GM12878 (cell line): Measurements from ENCODE around the gene ZPR1. TPM values are rescaled to one million over a fixed set of nuclear protein-coding genes. Genes with fewer than 3 reads are reported as not detected.

Source experiments
- ATAC-seq: fragments of 200-7000 bp; cut with Tn5 transposase; 3 replicates; pipeline ENCODE4 v1.9.1; 2020; ENCODE audit warnings: mild to moderate bottlenecking, moderate library complexity
- BruUV-seq: library from RNA; stranded (reverse); fragments of 400-500 nt; replicated peaks from 2 replicates; lab custom pipeline; 2021; lab: Mats Ljungman, UMichigan
- CTCF ChIA-PET: fragments of 300-600 bp; sonication (Branson Sonifier 250); formaldehyde crosslinking; extraction: SDS; loops from one replicate; lab custom pipeline; 2021; ENCODE audit warnings: inconsistent platforms; lab: Yijun Ruan, JAX
- POLR2A ChIA-PET: fragments of 350-600 bp; formaldehyde crosslinking; extraction: SDS; loops from one replicate; lab custom pipeline; 2021; ENCODE audit warnings: inconsistent platforms; lab: Charles Lee
- RAD21 ChIA-PET: fragments of 300-600 bp; sonication (Branson Sonifier 250); formaldehyde crosslinking; loops from one replicate; lab custom pipeline; 2023; ENCODE audit warnings: antibody characterized with exemption; ENCODE audit not compliant: unreplicated experiment; lab: Charles Lee
- SMC1A ChIA-PET: fragments of 300-600 bp; sonication (Branson Sonifier 250); formaldehyde crosslinking; loops from one replicate; lab custom pipeline; 2023; ENCODE audit not compliant: unreplicated experiment, uncharacterized antibody; lab: Charles Lee
- DNase-seq: peaks from one replicate; pipeline ENCODE4 v3.0.0-alpha.2; 2011; ENCODE audit warnings: low read depth, low spot score
- FAIRE-seq: peaks from 3 replicates; lab custom pipeline; 2011; peaks lifted over from hg19 to GRCh38; lab: Jason Lieb, UNC
- H2AFZ ChIP-seq: 2 replicates; pipeline ENCODE4 v1.6.0; 2011; ENCODE audit warnings: low read depth, low read length, control low read depth; ENCODE audit not compliant: control insufficient read depth
- H3K27ac ChIP-seq: 2 replicates; pipeline ENCODE4 v1.5.1; 2011; ENCODE audit warnings: control low read depth; ENCODE audit not compliant: control insufficient read depth, insufficient read depth
- H3K27me3 ChIP-seq, 2 experiments: replicated peaks in 1 of 2; 2 replicates each; pipeline versions ENCODE4 v1.6.0 to v1.6.1; 2011; ENCODE audit warnings: low read length in 1 of 2; ENCODE audit not compliant: control insufficient read depth in 2 of 2, insufficient read depth in 2 of 2
- H3K36me3 ChIP-seq, 2 experiments: 2 replicates each; pipeline ENCODE4 v1.5.1; 2011; ENCODE audit warnings: low read length in 1 of 2; ENCODE audit not compliant: control insufficient read depth in 2 of 2, insufficient read depth in 2 of 2
- H3K4me1 ChIP-seq: 2 replicates; pipeline ENCODE4 v1.6.1; 2011; ENCODE audit warnings: mild to moderate bottlenecking, low read length, moderate library complexity, mixed read lengths; ENCODE audit not compliant: control insufficient read depth, insufficient read depth
- H3K4me2 ChIP-seq: 2 replicates; pipeline ENCODE4 v1.6.0; 2011; ENCODE audit warnings: control low read depth; ENCODE audit not compliant: control insufficient read depth, insufficient read depth
- H3K4me3 ChIP-seq: fragments of 200-600 bp; sonication (generic); 2 replicates; pipeline ENCODE4 v1.5.1; 2016
- H3K79me2 ChIP-seq: 2 replicates; pipeline ENCODE4 v1.6.0; 2011; ENCODE audit warnings: low read length; ENCODE audit not compliant: control insufficient read depth, insufficient read depth
- H3K9ac ChIP-seq: 2 replicates; pipeline ENCODE4 v1.8.0; 2011; ENCODE audit warnings: low read length, control low read depth, mixed read lengths; ENCODE audit not compliant: control insufficient read depth, insufficient read depth
- H3K9me3 ChIP-seq: replicated peaks from 3 replicates; pipeline ENCODE4 v1.5.1; 2011; ENCODE audit warnings: mild to moderate bottlenecking, low read length; ENCODE audit not compliant: control insufficient read depth, insufficient read depth
- H4K20me1 ChIP-seq: 2 replicates; pipeline ENCODE4 v1.6.0; 2011; ENCODE audit not compliant: control insufficient read depth, insufficient read depth
- ATF3 ChIP-seq: IDR thresholded peaks from 2 replicates; pipeline ENCODE4 v1.6.1; 2011; ENCODE audit warnings: low read depth, mild to moderate bottlenecking, low read length, moderate library complexity, borderline replicate concordance; ENCODE audit errors: extremely low read depth
- FOS ChIP-seq: IDR thresholded peaks from 3 replicates; pipeline ENCODE4 v1.6.1; 2011; ENCODE audit warnings: borderline replicate concordance; ENCODE audit not compliant: insufficient read length; ENCODE audit errors: extremely low read depth
- FOXM1 ChIP-seq: IDR thresholded peaks from 2 replicates; pipeline ENCODE4 v1.6.1; 2012; ENCODE audit warnings: low read depth, mild to moderate bottlenecking, inconsistent platforms, low read length, moderate library complexity
- MEF2A ChIP-seq: IDR thresholded peaks from 2 replicates; pipeline ENCODE4 v1.6.1; 2011; ENCODE audit warnings: low read depth, mild to moderate bottlenecking, low read length, moderate library complexity; ENCODE audit not compliant: insufficient read depth
- PML ChIP-seq: IDR thresholded peaks from 2 replicates; pipeline ENCODE4 v1.6.1; 2012; ENCODE audit warnings: low read length, inconsistent platforms
- SMAD5 ChIP-seq: IDR thresholded peaks from 2 replicates; pipeline ENCODE4 v1.6.1; 2016; ENCODE audit warnings: antibody characterized with exemption, low read depth
- SPI1 ChIP-seq: IDR thresholded peaks from 2 replicates; pipeline ENCODE4 v1.6.1; 2011; ENCODE audit warnings: low read depth, mild to moderate bottlenecking, low read length, moderate library complexity, borderline replicate concordance; ENCODE audit not compliant: insufficient read depth
- STAT3 ChIP-seq: IDR thresholded peaks from 2 replicates; pipeline ENCODE4 v1.6.1; 2011; ENCODE audit warnings: low read depth, low read length, improper control_type of control experiment
- TARDBP ChIP-seq: IDR thresholded peaks from 2 replicates; pipeline ENCODE4 v1.6.1; 2016; ENCODE audit warnings: borderline replicate concordance
- TCF12 ChIP-seq: IDR thresholded peaks from 2 replicates; pipeline ENCODE4 v1.6.1; 2011; ENCODE audit warnings: low read depth, mild to moderate bottlenecking, low read length
- ZBED1 ChIP-seq: IDR thresholded peaks from 2 replicates; pipeline ENCODE4 v1.6.1; 2016; ENCODE audit warnings: borderline replicate concordance
- WGBS: methylation state at CpG from one replicate; pipeline ENCODE4 v1.1.6; 2016; ENCODE audit warnings: low lambda C conversion rate; ENCODE audit not compliant: insufficient replicate concordance, insufficient coverage; ENCODE audit errors: missing lambda C conversion rate; 5-methylcytosine and 5-hydroxymethylcytosine counted together
- in situ Hi-C: fragments of 300-500 bp; cut with MboI; formaldehyde crosslinking; loops from 9 replicates; pipeline ENCODE4 v1.14.3; 2018; ENCODE audit warnings: mixed read lengths
- intact Hi-C: fragments of 100-400 bp; cut with micrococcal nuclease; formaldehyde crosslinking; loops from one replicate; pipeline ENCODE4 v1.14.2; 2022; ENCODE audit not compliant: unreplicated experiment
- polyA plus RNA-seq, 11 experiments: library from polyadenylated mRNA; depleted of rRNA in 4 of 11; unstranded in 6 of 11; stranded (reverse) in 5 of 11; fragments of >200 nt; fragmentation: Nextera tagmentation in 4 of 11; fragmentation: Illumina TruSeq in 1 of 11; extraction: Ambion mirVana in 4 of 11; extraction: Trizol in 1 of 11; gene quantifications; 1 replicate in 1 of 11; 2 replicates in 10 of 11; pipeline versions ENCODE4 v1.2.1 to v1.2.3, GENCODE V29; 2011 to 2016; ENCODE audit warnings: inconsistent platforms in 2 of 11, missing spikeins in 2 of 11, low read depth in 1 of 11
- total RNA-seq, 4 experiments: library from RNA; depleted of rRNA in 3 of 4; stranded (reverse); fragments of >200 nt in 3 of 4; fragmentation: Illumina TruSeq in 1 of 4; extraction: Trizol in 1 of 4; gene quantifications; 2 replicates each; pipeline versions ENCODE4 v1.2.1 to v1.2.3, GENCODE V29; 2013 to 2021

ZPR1 gene
- total and polyA plus RNA-seq, 10 of the 15 experiments (the other 5 are each of a cell fraction or from before 2014, with no cell fraction given) = 9.3 to 89.7 (median 54.7) TPM

DNA sequence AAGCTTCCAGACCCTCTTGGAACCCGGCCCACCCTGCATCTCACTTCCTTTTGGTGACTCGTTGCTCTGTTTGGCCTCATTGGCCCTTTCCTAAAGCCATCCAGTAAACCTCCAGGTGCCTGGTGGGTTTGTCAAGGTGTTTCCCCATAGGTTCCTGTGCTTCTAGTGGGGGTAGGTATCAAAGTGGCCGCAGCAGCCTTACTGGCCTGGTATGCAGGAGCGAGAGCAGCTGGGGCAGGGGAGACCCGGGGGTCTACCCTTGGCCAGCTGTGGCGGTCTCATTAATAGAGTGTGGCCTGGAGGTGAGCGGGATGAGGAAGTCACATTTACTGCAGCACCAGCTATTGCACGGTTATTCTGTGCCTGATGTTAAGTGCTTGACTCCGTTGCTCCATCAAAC, 31.2 kb upstream of the ZPR1 start:
- in situ Hi-C loops = no loop called here

DNA sequence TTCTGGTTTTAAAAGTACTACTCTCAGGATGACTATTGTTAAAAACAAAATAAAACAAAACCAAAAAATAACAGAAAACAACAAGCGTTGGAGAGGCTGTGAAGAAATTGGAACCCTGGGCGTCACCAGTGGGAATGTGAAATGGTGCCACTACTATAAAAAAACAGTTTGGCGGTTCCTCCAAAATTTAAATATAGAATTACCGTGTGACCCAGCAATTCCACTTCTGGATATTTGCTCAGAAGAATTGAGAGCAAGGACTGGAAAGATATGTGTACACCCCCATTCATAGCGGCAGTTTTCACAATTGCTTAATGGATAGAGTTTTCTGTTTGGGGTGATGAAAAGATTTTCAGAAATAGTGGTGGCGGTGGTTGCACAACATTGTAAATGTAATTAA, 26.7 kb upstream of the ZPR1 start:
- Histone ChIP-seq H3K9me3 (no peaks in the 10 kb centered on the region), H3K4me2 (no peak overlapping the region), H3K9ac (no peak overlapping the region), H3K4me1 (no peaks in the 10 kb centered on the region), H3K4me3 (no peak overlapping the region), H4K20me1 (no peaks in the 10 kb centered on the region), H3K27me3 (no peaks in the 10 kb centered on the region), H2AFZ (no peak overlapping the region), H3K27ac (no peak overlapping the region), H3K36me3 (no peaks in the 10 kb centered on the region), H3K79me2 (no peaks in the 10 kb centered on the region)
- WGBS = 53% methylated on average over 6 of the region's 6 CpGs
- ChIA-PET SMC1A (no interaction called here), RAD21 (no interaction called here), CTCF (interaction anchor here (1.6 kb wide), 1 partner anchor 66 kb away, joined by 4 read pairs; no protein-coding TSS in a partner anchor), POLR2A (no interaction called here)
- intact Hi-C loops = no loop called here
- FAIRE-seq (no peak), DNase-seq (no peak), ATAC-seq (no peak)
- in situ Hi-C loops = no loop called here
- TF ChIP-seq TARDBP (no peak), SMAD5 (no peak), FOS (no peak), SPI1 (no peak), STAT3 (no peak), PML (no peak), MEF2A (no peak), TCF12 (no peak), FOXM1 (no peak)
- BruUV-seq = no TSS peak

More for the DNA sequence above, 31.2 kb upstream of the ZPR1 start:
- intact Hi-C loops = no loop called here
- Histone ChIP-seq H3K9me3 (no peaks in the 10 kb centered on the region), H3K36me3 (no peaks in the 10 kb centered on the region), H3K4me3 (no peak overlapping the region), H3K9ac (no peak overlapping the region), H3K4me2 (no peak overlapping the region), H2AFZ (no peak overlapping the region), H4K20me1 (no peaks in the 10 kb centered on the region), H3K4me1 (no peaks in the 10 kb centered on the region), H3K27ac (no peak overlapping the region), H3K27me3 (no peaks in the 10 kb centered on the region), H3K79me2 (no peaks in the 10 kb centered on the region)
- ATAC-seq = no peak
- DNase-seq = no peak
- ChIA-PET RAD21 (no interaction called here), CTCF (interaction anchor here (0.8 kb wide), 1 partner anchor 29 kb away, joined by 3 read pairs; no protein-coding TSS in a partner anchor), SMC1A (no interaction called here), POLR2A (no interaction called here)
- no TSS peak for BruUV-seq
- TF ChIP-seq ZBED1 (no peak), ATF3 (no peak)
- 43% methylated on average over 9 of the region's 9 CpGs for WGBS
- FAIRE-seq = no peak
